Vagina (tissue), 2 donors: ENCODE results near the gene CR1L.

Experiments
- CTCF ChIP-seq, 3 experiments: fragments of 450-650 bp in 2 of 3; fragments of 200-600 bp in 1 of 3; sonication (generic) in 1 of 3; IDR thresholded peaks; one replicate each; pipeline ENCODE4 v1.5.1; 2017 to 2019; ENCODE audit warnings: antibody characterized with exemption in 3 of 3, mild to moderate bottlenecking in 2 of 3, moderate library complexity in 2 of 3
- POLR2A ChIP-seq, 2 donors: fragments of 450-650 bp; IDR thresholded peaks; one replicate each; pipeline ENCODE4 v1.6.1; 2017; ENCODE audit warnings: antibody characterized with exemption in 2 of 2, mild to moderate bottlenecking in 2 of 2, moderate library complexity in 2 of 2
- POLR2AphosphoS5 ChIP-seq, 2 donors: sonication (generic); formaldehyde crosslinking; IDR thresholded peaks; one replicate each; pipeline ENCODE4 v1.9.0; 2017; ENCODE audit warnings: antibody characterized with exemption in 2 of 2, mild to moderate bottlenecking in 2 of 2, low read depth in 1 of 2; ENCODE audit not compliant: insufficient read depth in 1 of 2

- TF ChIP-seq CTCF (IDR thresholded peaks at IDR 0.05), result no peak
- TF ChIP-seq POLR2A (IDR thresholded peaks at IDR 0.05), result no peak
- no peak for TF ChIP-seq POLR2AphosphoS5 (IDR thresholded peaks at IDR 0.05; ENCODE audit: insufficient read depth in 1 of 2, low read depth in 1 of 2)
Observed at GRCh38 chr1:207651583-207651982, 6.7 kb downstream of the CR1L start.
